Kidney tubule cell (primary cell): ENCODE results near the gene CDK5.
A peak's percentile ranks its signal among the peaks of the same experiment; 100 is the strongest.
"Not testable (repeated sequence)": the region's sequence is repeated elsewhere in the genome, so short reads cannot be mapped to it uniquely, and the experiment has no call there.

Experiments used
- DNase-seq: peaks from one replicate; pipeline ENCODE4 v3.0.0-alpha.2; 2018; ENCODE audit warnings: low spot score

CDK5 gene

DNA sequence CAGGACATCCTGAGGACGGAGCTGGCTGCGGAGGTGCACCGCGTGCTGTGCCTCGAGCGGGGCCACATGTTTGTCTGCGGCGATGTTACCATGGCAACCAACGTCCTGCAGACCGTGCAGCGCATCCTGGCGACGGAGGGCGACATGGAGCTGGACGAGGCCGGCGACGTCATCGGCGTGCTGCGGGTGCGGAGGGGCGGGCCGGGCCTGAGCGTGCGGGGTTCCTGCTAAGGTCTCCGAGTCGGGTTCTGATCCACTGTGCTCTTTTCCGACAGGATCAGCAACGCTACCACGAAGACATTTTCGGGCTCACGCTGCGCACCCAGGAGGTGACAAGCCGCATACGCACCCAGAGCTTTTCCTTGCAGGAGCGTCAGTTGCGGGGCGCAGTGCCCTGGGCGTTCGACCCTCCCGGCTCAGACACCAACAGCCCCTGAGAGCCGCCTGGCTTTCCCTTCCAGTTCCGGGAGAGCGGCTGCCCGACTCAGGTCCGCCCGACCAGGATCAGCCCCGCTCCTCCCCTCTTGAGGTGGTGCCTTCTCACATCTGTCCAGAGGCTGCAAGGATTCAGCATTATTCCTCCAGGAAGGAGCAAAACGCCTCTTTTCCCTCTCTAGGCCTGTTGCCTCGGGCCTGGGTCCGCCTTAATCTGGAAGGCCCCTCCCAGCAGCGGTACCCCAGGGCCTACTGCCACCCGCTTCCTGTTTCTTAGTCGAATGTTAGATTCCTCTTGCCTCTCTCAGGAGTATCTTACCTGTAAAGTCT, 43.8 kb downstream of the CDK5 start:
- peak; percentile 81 for DNase-seq

DNA sequence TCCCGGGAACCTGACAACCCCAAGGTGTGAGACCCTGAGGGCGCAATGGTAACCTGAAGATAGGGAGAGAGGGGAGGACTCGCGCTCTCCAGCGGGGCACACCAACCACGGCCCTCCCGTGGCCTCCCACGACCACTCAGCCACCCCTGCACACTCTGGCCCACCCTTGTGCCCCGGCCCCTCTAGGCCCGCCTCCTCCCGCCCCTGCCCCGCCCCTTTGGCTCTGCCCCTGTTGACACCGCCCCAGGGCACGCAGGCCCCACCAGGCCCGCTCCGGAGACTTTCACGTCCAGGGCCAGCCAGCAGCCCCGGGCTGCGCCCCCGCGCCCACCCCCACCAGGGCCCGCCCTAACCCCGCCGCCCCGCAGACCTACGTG, 44.4 kb downstream of the CDK5 start:
- no peak for DNase-seq

DNA sequence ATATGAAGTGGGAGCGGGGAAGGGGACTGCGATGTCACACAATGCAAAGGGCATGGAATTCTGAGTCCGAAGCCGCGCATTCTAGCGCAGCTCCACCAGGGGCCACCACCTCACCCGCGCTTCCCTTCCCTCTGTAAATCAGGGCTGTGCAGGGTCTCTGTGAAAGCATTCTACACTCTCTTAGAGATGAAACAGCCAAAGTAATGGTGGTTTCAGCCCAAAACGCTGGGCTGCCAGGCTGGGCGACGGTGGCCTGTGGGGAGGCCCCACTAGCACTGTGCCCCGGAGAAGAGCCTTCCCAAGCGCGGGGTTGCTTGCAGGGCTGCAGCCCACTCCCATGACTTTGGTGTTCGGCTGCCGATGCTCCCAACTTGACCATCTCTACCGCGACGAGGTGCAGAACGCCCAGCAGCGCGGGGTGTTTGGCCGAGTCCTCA, 44.8 kb downstream of the CDK5 start:
- DNase-seq, result no peak

DNA sequence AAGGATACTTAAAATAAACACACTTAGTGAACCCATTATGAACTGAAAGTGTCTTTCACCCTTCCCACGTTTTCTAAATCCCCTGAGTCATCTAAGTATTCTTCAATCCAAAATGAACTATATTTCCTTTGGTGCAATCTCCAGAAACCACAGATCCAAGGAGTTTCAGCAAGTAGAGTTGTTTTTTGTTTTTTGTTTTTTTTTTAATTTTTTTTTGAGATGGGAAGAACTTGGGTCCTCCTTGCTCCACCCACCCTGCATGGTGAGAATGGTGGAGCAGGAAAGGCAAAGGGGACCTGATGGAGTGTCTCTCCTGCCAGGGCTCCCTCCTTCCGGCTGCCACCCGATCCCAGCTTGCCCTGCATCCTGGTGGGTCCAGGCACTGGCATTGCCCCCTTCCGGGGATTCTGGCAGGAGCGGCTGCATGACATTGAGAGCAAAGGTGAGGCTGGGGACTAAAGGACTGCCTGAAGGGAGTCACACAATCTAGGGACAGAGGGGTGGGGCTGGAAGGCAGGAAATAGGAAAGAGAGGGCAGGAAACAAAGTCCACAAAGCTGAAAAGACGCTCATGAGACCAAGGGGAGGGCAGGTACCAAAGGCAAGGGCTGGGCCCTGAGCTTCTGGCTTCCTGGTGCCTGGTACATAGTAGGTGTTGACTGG, 45.5 kb downstream of the CDK5 start:
- no peak for DNase-seq

DNA sequence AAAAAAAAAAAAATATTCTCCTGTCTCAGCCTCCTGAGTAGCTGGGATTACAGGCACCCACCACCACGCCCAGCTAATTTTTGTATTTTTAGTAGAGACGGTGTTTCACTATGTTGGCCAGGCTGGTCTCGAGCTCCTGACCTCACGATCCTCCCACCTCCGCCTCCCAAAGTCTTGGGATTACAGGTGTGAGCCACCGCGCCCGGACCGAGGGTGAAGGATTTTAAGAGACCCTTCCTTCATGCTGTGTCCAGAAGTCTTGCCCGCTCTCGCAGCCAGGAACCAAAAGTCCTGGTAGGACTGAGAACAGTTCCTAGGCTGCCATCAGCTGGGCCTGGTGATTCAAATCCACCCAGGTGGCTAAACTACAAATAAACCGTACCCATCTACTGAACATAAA, 46.1 kb downstream of the CDK5 start:
- DNase-seq, result not testable (repeated sequence)

DNA sequence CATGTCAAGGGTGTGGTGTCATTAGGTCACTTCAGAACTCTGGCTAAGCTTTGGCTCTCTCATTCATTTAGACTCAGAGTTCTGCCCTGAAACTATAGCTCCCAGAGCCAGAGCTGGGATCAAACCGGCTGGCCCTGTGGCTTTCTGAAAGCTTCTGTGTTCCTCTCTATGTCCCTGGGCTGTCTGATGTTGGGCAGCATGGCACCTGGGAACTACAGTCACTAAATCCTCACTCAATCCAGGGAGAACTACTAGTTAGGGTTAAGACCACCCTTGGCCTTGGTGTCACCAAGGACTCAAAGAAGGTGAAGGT, 46.6 kb downstream of the CDK5 start:
- no peak for DNase-seq

DNA sequence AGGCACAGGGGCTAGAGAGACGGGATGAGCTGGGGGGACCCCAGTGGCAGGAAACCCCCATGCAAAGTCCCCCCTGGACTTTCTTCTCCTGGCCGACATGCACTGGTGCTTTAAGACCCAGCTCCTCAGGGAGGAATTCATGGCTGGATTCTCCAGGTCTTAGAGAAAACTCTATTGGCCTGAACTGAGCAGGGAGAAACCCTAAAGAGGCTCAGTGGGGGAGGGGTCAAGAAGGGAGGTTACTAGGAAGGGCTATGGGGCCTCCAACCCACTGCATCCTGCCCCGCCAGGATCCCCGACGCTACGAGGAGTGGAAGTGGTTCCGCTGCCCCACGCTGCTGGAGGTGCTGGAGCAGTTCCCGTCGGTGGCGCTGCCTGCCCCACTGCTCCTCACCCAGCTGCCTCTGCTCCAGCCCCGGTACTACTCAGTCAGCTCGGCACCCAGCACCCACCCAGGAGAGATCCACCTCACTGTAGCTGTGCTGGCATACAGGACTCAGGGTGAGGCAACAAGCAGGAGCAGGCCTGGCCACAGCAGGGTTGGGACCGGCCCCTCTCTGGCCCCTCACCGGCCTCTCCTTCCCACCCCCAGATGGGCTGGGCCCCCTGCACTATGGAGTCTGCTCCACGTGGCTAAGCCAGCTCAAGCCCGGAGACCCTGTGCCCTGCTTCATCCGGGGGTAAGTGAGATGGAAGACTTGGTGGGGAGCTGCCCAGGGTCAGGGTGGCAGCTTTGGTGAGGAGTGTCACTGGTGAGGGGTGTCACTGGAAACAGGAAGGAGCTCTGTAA, 47.2 kb downstream of the CDK5 start:
- DNase-seq, result no peak

DNA sequence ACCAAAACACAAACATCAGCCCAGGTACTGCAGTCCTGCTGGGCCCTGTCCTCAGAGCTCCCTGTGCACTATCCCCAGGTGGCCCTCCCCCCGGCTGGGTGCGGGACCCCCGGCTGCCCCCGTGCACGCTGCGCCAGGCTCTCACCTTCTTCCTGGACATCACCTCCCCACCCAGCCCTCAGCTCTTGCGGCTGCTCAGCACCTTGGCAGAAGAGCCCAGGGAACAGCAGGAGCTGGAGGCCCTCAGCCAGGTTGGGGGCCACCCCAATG, 47.7 kb downstream of the CDK5 start:
- no peak for DNase-seq

DNA sequence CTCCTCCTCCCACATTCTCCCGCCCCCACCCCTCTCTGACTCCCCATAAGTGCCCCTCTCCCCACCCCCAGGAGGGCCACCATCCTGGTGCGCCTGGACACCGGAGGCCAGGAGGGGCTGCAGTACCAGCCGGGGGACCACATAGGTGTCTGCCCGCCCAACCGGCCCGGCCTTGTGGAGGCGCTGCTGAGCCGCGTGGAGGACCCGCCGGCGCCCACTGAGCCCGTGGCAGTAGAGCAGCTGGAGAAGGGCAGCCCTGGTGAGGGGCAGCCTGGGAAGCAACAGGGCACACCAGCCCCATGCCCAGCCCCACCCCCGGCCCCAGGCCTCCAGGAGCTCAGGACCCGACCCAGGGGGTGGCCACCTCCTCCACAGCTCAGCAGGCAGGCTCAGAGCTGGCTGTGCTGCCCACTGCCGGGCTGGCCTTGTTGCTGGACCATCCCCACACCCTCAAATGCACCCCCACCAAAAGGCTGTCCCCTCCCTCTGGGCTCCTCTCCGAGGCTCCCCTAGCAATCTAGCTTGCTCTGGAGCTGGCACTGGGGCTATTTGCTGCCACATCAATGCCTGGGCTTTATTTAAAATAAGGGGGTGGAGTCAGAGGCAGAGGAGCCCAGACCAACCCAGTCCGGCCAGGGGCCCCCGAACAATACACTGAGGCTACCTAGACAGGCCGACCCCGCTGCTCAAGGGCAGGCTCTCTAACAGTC, 48.2 kb downstream of the CDK5 start:
- DNase-seq, result no peak

DNA sequence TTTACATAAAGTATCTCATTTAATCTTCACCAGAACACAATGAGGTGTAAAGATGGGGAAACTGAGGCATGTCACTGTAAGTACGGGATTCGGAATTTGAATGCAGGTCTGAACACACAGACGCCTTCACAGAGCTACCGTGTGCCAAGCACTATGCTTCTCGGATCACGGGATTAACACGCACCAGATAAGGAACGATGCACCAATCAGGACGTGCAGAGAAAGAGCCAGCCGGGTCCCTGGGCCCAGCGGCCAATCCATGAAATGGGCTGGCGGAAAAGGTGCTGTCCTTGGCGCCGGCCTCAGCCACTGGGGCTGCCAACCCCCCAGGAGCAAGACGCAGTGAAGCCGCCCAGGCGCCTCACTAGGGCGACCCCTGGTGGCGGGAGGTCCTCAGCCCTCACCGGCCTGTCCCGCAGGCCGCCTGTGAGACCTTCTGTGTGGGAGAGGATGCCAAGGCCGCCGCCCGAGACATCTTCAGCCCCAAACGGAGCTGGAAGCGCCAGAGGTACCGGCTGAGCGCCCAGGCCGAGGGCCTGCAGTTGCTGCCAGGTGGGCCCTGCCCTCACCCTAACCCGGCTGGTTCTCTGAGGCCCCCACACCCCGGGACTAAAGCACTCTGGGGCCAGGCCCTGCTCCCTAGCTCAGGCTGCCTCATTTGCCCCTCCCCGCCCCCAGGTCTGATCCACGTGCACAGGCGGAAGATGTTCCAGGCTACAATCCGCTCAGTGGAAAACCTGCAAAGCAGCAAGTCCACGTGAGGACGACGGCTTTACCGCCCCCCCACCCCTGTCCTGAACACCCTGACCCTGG, 49.0 kb downstream of the CDK5 start:
- DNase-seq, result peak; percentile 67

DNA sequence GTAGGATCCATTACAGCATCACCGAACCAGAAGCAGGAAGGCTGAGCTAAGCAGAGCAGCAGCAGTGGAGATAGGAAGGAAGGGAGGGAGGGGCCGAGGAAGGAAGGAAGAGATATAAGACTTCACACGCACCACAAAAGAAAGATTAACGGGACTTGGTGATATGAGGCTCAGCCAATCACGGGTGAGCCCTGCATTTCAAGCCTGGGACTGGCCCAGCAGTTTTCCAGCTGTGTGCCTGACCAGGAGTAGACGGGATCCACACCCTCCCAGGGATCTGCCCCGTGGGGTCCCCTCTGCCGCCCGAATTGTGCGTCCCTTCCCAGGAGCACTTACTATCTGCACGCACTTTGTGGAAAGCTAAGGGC, 49.6 kb downstream of the CDK5 start:
- DNase-seq, result no peak

DNA sequence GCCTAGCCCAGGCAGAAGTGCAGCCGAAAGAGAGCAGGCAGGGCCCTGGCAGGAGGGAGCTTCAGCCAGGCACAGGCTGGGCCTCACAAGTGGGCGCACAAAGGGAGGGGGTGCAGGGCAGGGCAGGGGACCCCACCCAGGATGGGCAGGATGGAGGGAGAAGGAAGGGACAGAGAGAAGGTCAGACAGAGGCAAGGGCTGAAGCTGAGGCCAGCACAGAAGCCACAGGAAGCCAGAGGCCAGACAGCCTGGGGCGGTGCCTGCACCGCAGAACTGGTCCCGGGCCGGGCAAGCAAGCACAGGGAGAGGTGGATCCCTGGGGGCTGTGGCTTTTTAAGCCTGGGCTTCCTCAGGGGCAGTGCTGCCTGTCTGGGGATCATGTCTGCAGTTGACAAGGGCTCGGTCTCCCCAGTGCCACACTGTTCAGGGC, 50.2 kb downstream of the CDK5 start:
- no peak for DNase-seq

DNA sequence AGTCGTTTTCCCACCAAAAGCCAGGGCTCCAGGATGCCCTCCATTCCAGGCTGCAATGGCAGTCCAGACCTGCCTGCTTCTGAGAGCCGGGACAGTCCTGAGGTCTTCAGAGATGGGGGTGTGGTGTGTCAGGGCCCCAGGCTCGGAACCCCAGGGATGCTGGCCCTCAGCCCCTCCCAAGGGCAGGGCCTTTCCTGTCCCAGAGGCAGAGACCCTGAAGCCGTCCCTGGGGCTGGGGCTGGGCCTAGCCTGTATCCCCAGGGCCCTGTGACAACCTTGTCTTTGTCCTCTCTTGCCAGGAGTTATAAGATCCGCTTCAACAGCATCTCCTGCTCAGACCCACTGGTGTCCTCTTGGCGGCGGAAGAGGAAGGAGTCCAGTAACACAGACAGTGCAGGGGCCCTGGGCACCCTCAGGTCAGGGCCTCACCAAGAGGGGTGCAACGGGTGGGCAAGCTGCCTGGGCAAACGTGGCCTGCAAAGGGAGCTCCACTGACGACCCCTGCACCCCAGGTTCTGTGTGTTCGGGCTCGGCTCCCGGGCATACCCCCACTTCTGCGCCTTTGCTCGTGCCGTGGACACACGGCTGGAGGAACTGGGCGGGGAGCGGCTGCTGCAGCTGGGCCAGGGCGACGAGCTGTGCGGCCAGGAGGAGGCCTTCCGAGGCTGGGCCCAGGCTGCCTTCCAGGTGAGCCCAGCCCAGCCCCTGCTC, 51.0 kb downstream of the CDK5 start:
- DNase-seq, result no peak

DNA sequence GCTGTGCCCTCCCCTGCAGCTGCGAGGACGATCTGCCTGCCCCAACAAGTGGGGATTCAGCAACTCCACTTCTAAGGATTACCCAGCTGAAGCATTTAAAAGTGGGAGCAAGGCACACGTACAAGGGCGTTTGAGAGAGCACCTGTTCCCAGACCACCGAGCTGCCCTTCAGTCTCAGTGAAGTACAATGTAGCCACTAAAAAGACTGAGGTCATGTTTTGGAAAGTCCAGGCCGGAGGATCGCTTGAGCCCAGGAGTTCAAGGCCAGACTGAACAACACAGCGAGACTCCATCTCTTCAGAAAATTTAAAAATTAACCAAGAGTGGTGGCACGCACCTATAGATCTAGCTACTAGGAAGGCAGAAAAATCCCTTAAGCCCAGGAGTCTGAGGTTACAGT, 52.1 kb downstream of the CDK5 start:
- DNase-seq, result no peak
